PC-3 (cell line): ENCODE measurements around the gene VARS2. TPM values are rescaled to one million over a fixed set of nuclear protein-coding genes. Genes with fewer than 3 reads are reported as not detected.
A peak's percentile ranks its signal among the peaks of the same experiment; 100 is the strongest.

ENCODE experiments used
- ATAC-seq: fragments of 200-7000 bp; cut with Tn5 transposase; 2 replicates; pipeline ENCODE4 v1.9.1; 2020; ENCODE audit warnings: mild to moderate bottlenecking, moderate library complexity
- BruUV-seq: library from RNA; stranded (reverse); fragments of 400-500 nt; replicated peaks from 2 replicates; lab custom pipeline; 2021; lab: Mats Ljungman, UMichigan
- CTCF ChIA-PET: fragments of 300-600 bp; sonication (Branson Sonifier 250); formaldehyde crosslinking; loops from one replicate; lab custom pipeline; 2022; ENCODE audit warnings: antibody characterized with exemption; lab: Charles Lee
- POLR2A ChIA-PET: fragments of 300-600 bp; sonication (Branson Sonifier 250); formaldehyde crosslinking; loops from one replicate; lab custom pipeline; 2022; ENCODE audit warnings: antibody characterized with exemption; ENCODE audit not compliant: unreplicated experiment; lab: Charles Lee
- DNase-seq: peaks from one replicate; pipeline ENCODE4 v3.0.0-alpha.2; 2015
- H2AFZ ChIP-seq: fragments of 300-600 bp; sonication (generic); 2 replicates; pipeline ENCODE4 v1.6.0; 2016; ENCODE audit warnings: antibody characterized with exemption, low read length
- H3F3A ChIP-seq: fragments of 300-600 bp; sonication (generic); one replicate; pipeline ENCODE4 v1.6.0; 2017; ENCODE audit warnings: antibody characterized with exemption, low read length, control low read depth, mild to moderate bottlenecking; ENCODE audit not compliant: unreplicated experiment
- H3K27ac ChIP-seq: fragments of 300-600 bp; sonication (generic); 2 replicates; pipeline ENCODE4 v1.5.1; 2016; ENCODE audit warnings: mild to moderate bottlenecking, low read length
- H3K27me3 ChIP-seq: fragments of 300-600 bp; sonication (generic); 2 replicates; pipeline ENCODE4 v1.6.1; 2016; ENCODE audit warnings: low read length, mixed read lengths
- H3K36me3 ChIP-seq: fragments of 300-600 bp; sonication (generic); 2 replicates; pipeline ENCODE4 v1.6.1; 2016; ENCODE audit warnings: low read depth, mixed run types, low read length, mixed read lengths
- H3K4me1 ChIP-seq: fragments of 300-600 bp; sonication (generic); 2 replicates; pipeline ENCODE4 v1.5.1; 2016; ENCODE audit warnings: low read length; ENCODE audit not compliant: insufficient read depth
- H3K4me2 ChIP-seq: fragments of 300-600 bp; sonication (generic); 2 replicates; pipeline ENCODE4 v1.6.0; 2016; ENCODE audit warnings: low read length
- H3K4me3 ChIP-seq: fragments of 300-600 bp; sonication (generic); 2 replicates; pipeline ENCODE4 v1.5.1; 2016; ENCODE audit warnings: mild to moderate bottlenecking, low read length, mixed read lengths
- H3K79me2 ChIP-seq: fragments of 300-600 bp; sonication (generic); 2 replicates; pipeline ENCODE4 v1.6.1; 2017; ENCODE audit warnings: low read length, mixed read lengths
- H3K9ac ChIP-seq: fragments of 300-600 bp; sonication (generic); 2 replicates; pipeline ENCODE4 v1.6.0; 2016; ENCODE audit warnings: mild to moderate bottlenecking, low read length
- H3K9me2 ChIP-seq: fragments of 300-600 bp; sonication (generic); replicated peaks from 2 replicates; pipeline ENCODE4 v1.6.1; 2016; ENCODE audit warnings: mixed run types, low read length, mixed read lengths
- H3K9me3 ChIP-seq: fragments of 300-600 bp; sonication (generic); 2 replicates; pipeline ENCODE4 v1.6.1; 2016; ENCODE audit warnings: low read length, mixed read lengths
- H4K20me1 ChIP-seq: fragments of 300-600 bp; sonication (generic); 2 replicates; pipeline ENCODE4 v1.6.1; 2016; ENCODE audit warnings: low read length, mixed read lengths
- EZH2 ChIP-seq: fragments of 300-600 bp; sonication (generic); IDR thresholded peaks from one replicate; pipeline ENCODE4 v1.6.1; 2017; ENCODE audit warnings: antibody characterized with exemption, mild to moderate bottlenecking, low read length; ENCODE audit not compliant: unreplicated experiment
- EZH2phosphoT487 ChIP-seq: fragments of 300-600 bp; sonication (generic); IDR thresholded peaks from 2 replicates; pipeline ENCODE4 v1.6.1; 2018; ENCODE audit warnings: mild to moderate bottlenecking, antibody characterized with exemption, low read length, borderline replicate concordance
- intact Hi-C: fragments of 100-400 bp; cut with micrococcal nuclease; formaldehyde crosslinking; loops from 2 replicates; pipeline ENCODE4 v1.9.0; 2023
- total RNA-seq: library from RNA; depleted of rRNA; stranded (reverse); fragments of >200 nt; gene quantifications from 2 replicates; pipeline ENCODE4 v1.2.3, GENCODE V29; 2014
- TF ChIP-seq, protein P1 (sequence below): fragments of 300-600 bp; sonication (generic); conservative IDR thresholded peaks from 2 replicates; pipeline ENCODE4 v1.5.1; 2017; ENCODE audit warnings: antibody characterized with exemption, low read depth, mild to moderate bottlenecking, low read length

Gene VARS2
- total RNA-seq, 1 experiment from 2014 or later = 66.5 TPM

- DNase-seq (peak; percentile 47), ATAC-seq (peak; percentile 88)
- POLR2A ChIA-PET = interaction anchor here (0.6 to 0.7 kb wide), 2 partner anchors 18 to 115 kb away, joined by 3 read pairs; no protein-coding TSS in a partner anchor
- peak overlapping the region; percentile 83 for H2AFZ ChIP-seq
- TF ChIP-seq EZH2phosphoT487 (no peak), EZH2 (no peak)
- TF ChIP-seq, protein P1, sequence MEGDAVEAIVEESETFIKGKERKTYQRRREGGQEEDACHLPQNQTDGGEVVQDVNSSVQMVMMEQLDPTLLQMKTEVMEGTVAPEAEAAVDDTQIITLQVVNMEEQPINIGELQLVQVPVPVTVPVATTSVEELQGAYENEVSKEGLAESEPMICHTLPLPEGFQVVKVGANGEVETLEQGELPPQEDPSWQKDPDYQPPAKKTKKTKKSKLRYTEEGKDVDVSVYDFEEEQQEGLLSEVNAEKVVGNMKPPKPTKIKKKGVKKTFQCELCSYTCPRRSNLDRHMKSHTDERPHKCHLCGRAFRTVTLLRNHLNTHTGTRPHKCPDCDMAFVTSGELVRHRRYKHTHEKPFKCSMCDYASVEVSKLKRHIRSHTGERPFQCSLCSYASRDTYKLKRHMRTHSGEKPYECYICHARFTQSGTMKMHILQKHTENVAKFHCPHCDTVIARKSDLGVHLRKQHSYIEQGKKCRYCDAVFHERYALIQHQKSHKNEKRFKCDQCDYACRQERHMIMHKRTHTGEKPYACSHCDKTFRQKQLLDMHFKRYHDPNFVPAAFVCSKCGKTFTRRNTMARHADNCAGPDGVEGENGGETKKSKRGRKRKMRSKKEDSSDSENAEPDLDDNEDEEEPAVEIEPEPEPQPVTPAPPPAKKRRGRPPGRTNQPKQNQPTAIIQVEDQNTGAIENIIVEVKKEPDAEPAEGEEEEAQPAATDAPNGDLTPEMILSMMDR = no peak
- no peaks in the 10 kb centered on the region for H4K20me1 ChIP-seq
- no peaks in the 10 kb centered on the region for H3K9me2 ChIP-seq
- no peaks in the 10 kb centered on the region for H3K79me2 ChIP-seq
- H3K9me3 ChIP-seq = no peaks in the 10 kb centered on the region
- H3K27ac ChIP-seq = no peak overlapping the region
- BruUV-seq = TSS peak; percentile 77
- peak overlapping the region; percentile 53 for H3K9ac ChIP-seq
- H3K4me3 ChIP-seq = peak overlapping the region; percentile 64
- intact Hi-C loops = no loop called here
- H3K4me2 ChIP-seq = peak overlapping the region; percentile 79
- H3K4me1 ChIP-seq = peaks cover 17% of the 10 kb centered on the region
- no peaks in the 10 kb centered on the region for H3K36me3 ChIP-seq
- H3F3A ChIP-seq = no peaks in the 10 kb centered on the region
- CTCF ChIA-PET = no interaction called here
- no peaks in the 10 kb centered on the region for H3K27me3 ChIP-seq
Observed at GRCh38 chr6:30955367-30956042, 41.5 kb downstream of the VARS2 start.

DNA sequence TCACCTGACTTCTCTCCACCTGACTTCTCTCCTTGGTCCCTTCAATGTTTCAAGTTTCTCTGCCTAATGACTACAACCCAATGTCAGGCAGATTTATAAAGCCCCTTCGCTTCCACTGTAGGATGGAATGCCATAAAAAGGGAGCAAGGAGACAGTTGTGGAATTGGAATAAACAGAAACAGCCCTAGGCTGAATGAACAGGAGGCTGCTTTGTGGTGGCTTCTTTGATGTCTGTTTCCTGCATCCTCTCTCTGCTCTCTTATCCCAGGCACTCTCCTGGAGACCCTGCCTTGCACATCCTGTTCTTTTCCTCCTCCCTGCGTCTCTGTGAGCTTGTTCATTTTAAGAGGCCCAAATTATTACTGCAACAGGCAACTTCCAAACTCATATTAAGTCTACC lies 43.7 kb downstream of the VARS2 start:
- intact Hi-C loops = no loop called here
- H3K27me3 ChIP-seq = no peaks in the 10 kb centered on the region
- H4K20me1 ChIP-seq = no peaks in the 10 kb centered on the region
- no peaks in the 10 kb centered on the region for H3K36me3 ChIP-seq
- no peaks in the 10 kb centered on the region for H3F3A ChIP-seq
- no peaks in the 10 kb centered on the region for H3K79me2 ChIP-seq
- no peak for DNase-seq
- H3K27ac ChIP-seq = no peak overlapping the region
- ChIA-PET CTCF (no interaction called here), POLR2A (no interaction called here)
- no peak overlapping the region for H3K4me2 ChIP-seq
- TF ChIP-seq, protein P1 = no peak
- H2AFZ ChIP-seq = no peak overlapping the region
- no TSS peak for BruUV-seq
- H3K4me3 ChIP-seq = no peak overlapping the region
- no peak for ATAC-seq
- H3K9me3 ChIP-seq = no peaks in the 10 kb centered on the region
- H3K9me2 ChIP-seq = no peaks in the 10 kb centered on the region
- H3K9ac ChIP-seq = no peak overlapping the region
- peaks cover 17% of the 10 kb centered on the region for H3K4me1 ChIP-seq

DNA sequence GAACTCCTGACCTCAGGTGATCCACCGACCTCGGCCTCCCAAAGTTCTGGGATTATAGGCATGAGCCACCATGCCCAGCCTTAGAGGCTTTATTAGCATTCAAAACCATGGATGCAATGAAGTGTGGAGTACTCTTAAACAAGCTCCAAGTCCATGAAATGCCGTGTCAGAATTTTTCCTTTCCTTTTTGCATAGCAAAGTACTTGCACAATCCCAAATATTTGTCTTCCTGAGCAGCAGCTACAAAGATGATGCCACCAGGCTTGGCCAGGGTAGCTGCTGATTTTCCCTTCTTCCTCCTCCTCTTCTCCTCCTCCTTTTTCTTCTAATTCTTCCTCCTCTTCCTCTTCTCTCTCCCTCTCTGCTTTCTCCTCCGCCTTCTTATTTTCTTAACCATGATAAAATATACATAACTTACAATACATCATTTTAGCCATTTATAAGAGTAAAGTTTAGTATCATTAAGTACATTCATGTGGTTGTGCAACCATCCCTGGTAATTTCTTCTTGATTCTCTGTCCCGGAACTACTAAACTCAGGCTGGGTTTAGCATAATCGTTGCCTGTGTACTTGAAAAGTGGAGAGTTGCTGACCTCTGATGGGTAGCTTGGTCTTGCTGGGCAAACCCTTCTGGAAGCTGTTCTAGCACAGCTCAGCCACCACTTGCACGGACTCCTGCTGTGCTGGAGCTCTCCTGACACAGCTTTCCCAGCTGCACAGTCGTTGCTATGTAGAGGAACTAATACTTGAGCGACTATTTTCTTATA lies 47.1 kb downstream of the VARS2 start:
- no peaks in the 10 kb centered on the region for H3K9me2 ChIP-seq
- H3K27ac ChIP-seq = no peak overlapping the region
- no peaks in the 10 kb centered on the region for H3K79me2 ChIP-seq
- intact Hi-C loops = no loop called here
- H3F3A ChIP-seq = no peaks in the 10 kb centered on the region
- ATAC-seq = no peak
- no peaks in the 10 kb centered on the region for H3K27me3 ChIP-seq
- H3K4me3 ChIP-seq = no peak overlapping the region
- BruUV-seq = no TSS peak
- ChIA-PET CTCF (no interaction called here), POLR2A (no interaction called here)
- no peak overlapping the region for H2AFZ ChIP-seq
- no peaks in the 10 kb centered on the region for H3K9me3 ChIP-seq
- no peak for DNase-seq
- TF ChIP-seq EZH2phosphoT487 = no peak
- TF ChIP-seq, protein P1 = no peak
- TF ChIP-seq EZH2 = no peak
- H3K4me2 ChIP-seq = no peak overlapping the region
- H3K9ac ChIP-seq = no peak overlapping the region
- peaks cover 11% of the 10 kb centered on the region; the same call in 1 of the 2 replicates for H3K4me1 ChIP-seq
- no peaks in the 10 kb centered on the region for H3K36me3 ChIP-seq
- H4K20me1 ChIP-seq = no peaks in the 10 kb centered on the region
